ENCODE results near the gene CELSR3.

GRCh38 chr3:48641396-48641795 lies 21.3 kb downstream of the CELSR3 start:
- TF ChIP-seq CTCF (conservative IDR thresholded peaks at IDR 0.05; ENCODE audit: low read depth, low read length): no peak
- no peak for TF ChIP-seq MAFK (IDR thresholded peaks at IDR 0.05; ENCODE audit: low read depth, low read length)
- no peak for TF ChIP-seq POLR2A (IDR thresholded peaks at IDR 0.05; ENCODE audit: low read depth, low read length)
- TF ChIP-seq MAZ (IDR thresholded peaks at IDR 0.05; ENCODE audit: borderline replicate concordance, low read depth, low read length): no peak
- TF ChIP-seq CHD1 (IDR thresholded peaks at IDR 0.05; ENCODE audit: low read depth, low read length): no peak
- no peak for TF ChIP-seq RAD21 (IDR thresholded peaks at IDR 0.05; ENCODE audit: low read length)
- no peak for TF ChIP-seq SMC3 (IDR thresholded peaks at IDR 0.05; ENCODE audit: low read depth, low read length)
- no peak for TF ChIP-seq USF2 (IDR thresholded peaks at IDR 0.05; ENCODE audit: low read depth, low read length)
